Ovary (tissue), 9 donors: ENCODE results near the gene SYNGR4. TPM values are rescaled to one million over a fixed set of nuclear protein-coding genes. Genes with fewer than 3 reads are reported as not detected.

Source experiments
- DNase-seq, 5 donors: peaks; one replicate each; pipeline ENCODE4 v3.0.0-alpha.2; 2019 to 2020
- H3K27ac ChIP-seq, 2 donors: fragments of 200-600 bp; one replicate each; pipeline versions ENCODE4 v1.5.1 to v1.8.0; 2019 to 2022
- H3K27me3 ChIP-seq: fragments of 200-600 bp; one replicate; pipeline ENCODE4 v1.8.0; 2022
- H3K36me3 ChIP-seq: fragments of 200-600 bp; sonication (generic); one replicate; pipeline ENCODE4 v1.5.1; 2019
- H3K4me1 ChIP-seq: one replicate; pipeline ENCODE4 v1.8.1; 2013; ENCODE audit warnings: mild to moderate bottlenecking, moderate library complexity; ENCODE audit not compliant: insufficient read depth
- H3K4me3 ChIP-seq: fragments of 200-600 bp; sonication (generic); one replicate; pipeline ENCODE4 v1.5.1; 2017
- H3K9me3 ChIP-seq, 2 donors: fragments of 200-600 bp in 1 of 2; sonication (generic) in 1 of 2; one replicate each; pipeline versions ENCODE4 v1.5.1 to v1.8.1; 2013 to 2019; ENCODE audit warnings: mild to moderate bottlenecking in 1 of 2, moderate library complexity in 1 of 2
- CTCF ChIP-seq, 3 donors: fragments of 450-650 bp in 2 of 3; fragments of 200-600 bp in 1 of 3; IDR thresholded peaks; one replicate each; pipeline versions ENCODE4 v1.5.1 to v1.8.0; 2016 to 2022; ENCODE audit warnings: antibody characterized with exemption in 3 of 3, mild to moderate bottlenecking in 1 of 3
- EP300 ChIP-seq: sonication (generic); formaldehyde crosslinking; IDR thresholded peaks from one replicate; pipeline ENCODE4 v1.6.1; 2017; ENCODE audit warnings: antibody characterized with exemption
- POLR2A ChIP-seq: fragments of 450-650 bp; IDR thresholded peaks from one replicate; pipeline ENCODE4 v1.6.1; 2017; ENCODE audit warnings: antibody characterized with exemption, mild to moderate bottlenecking, moderate library complexity
- WGBS, 3 donors: extraction: QIAGEN DNeasy Blood & Tissue Kit in 1 of 3; methylation state at CpG; one replicate each; pipeline versions ENCODE4 v1.1.5 to v1.1.7; 2013 to 2017; 5-methylcytosine and 5-hydroxymethylcytosine counted together
- intact Hi-C, 4 donors: fragments of 100-400 bp; cut with DNase I; formaldehyde crosslinking; loops; one replicate each; pipeline versions ENCODE4 v1.11.0 to v1.15.1; 2022 to 2023
- polyA plus RNA-seq, 2 donors: library from polyadenylated mRNA; stranded (reverse); fragments of 200-250 nt in 1 of 2; fragments of 350-450 nt in 1 of 2; fragmentation: Illumina TruSeq in 1 of 2; extraction: RNeasy Lipid Tissue Mini Kit (QIAGEN cat#74804) in 1 of 2; gene quantifications; one replicate each; pipeline ENCODE4 v1.2.3, GENCODE V29; 2013 to 2014
- total RNA-seq, 7 donors: library from RNA; depleted of rRNA in 2 of 7; stranded (reverse); fragments of >200 nt in 2 of 7; fragmentation: NEBNext Ultra II Directional in 3 of 7; extraction: Animal tissue kit (Norgen Biotek cat#: 25700) in 3 of 7; gene quantifications; one replicate each; pipeline versions ENCODE4 v1.1.0 to v1.2.4, GENCODE V29; 2016 to 2023
- donor health status: DM: no; HTN: no; CAD: no; lungs with moderate emphysema.
- donor health status: DM: no; HTN: no; CAD: no.
- donor health status: Bipolar disorder and iron deficiency.
- donor health status: DM: yes; HTN: yes; CAD: no.
- donor health status: DM: no; HTN: no; CAD: no.
- donor health status: DM: yes; HTN: yes; CAD: no.

SYNGR4 gene
- total and polyA plus RNA-seq, 9 donors, result not detected

DNA sequence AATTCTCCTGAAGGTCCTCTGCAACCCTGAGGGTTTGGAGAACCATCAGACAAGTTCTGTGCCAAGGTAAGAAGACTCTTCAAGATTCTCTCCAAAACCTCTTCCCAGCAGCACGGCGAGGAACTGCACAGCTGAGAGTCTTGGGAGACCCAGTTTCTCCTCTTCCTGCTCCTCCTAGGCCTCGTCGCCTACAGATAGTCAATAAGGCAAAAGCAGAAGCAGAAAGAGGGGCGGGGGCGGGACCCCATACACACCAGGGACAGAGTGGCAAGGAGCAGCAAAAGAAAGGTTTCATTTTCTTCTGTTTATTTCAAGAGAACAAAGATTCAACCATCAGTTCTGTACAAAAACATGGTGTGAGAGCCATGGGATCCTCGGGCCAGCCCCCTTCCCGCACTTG lies 18.1 kb downstream of the SYNGR4 start:
- TF ChIP-seq EP300, result no peak
- TF ChIP-seq POLR2A, result no peak
- no peak for TF ChIP-seq CTCF (IDR thresholded peaks at IDR 0.05)
- intact Hi-C loops, result no loop called here
- H3K9me3 ChIP-seq, result no peaks in the 10 kb centered on the region
- 88 to 92% (median 91%) methylated on average over 8 of the region's 8 CpGs for WGBS, 3 donors
- no peaks in the 10 kb centered on the region for H3K27me3 ChIP-seq
- no peak overlapping the region for H3K4me3 ChIP-seq
- no peak for DNase-seq
- no peaks in the 10 kb centered on the region for H3K4me1 ChIP-seq
- H3K27ac ChIP-seq, result no peak overlapping the region
- no peaks in the 10 kb centered on the region for H3K36me3 ChIP-seq

- TF ChIP-seq POLR2A (no peak), EP300 (no peak), CTCF (IDR thresholded peaks at IDR 0.05) (no peak)
- 86 to 93% (median 91%) methylated on average over 7 of the region's 7 CpGs for WGBS, 3 donors
- DNase-seq, result no peak
- Histone ChIP-seq H3K4me1 (peaks cover 3% of the 10 kb centered on the region), H3K9me3 (no peaks in the 10 kb centered on the region), H3K27ac (no peak overlapping the region), H3K27me3 (no peaks in the 10 kb centered on the region), H3K4me3 (no peak overlapping the region), H3K36me3 (no peaks in the 10 kb centered on the region)
- intact Hi-C loops, result no loop called here
Measured at GRCh38 chr19:48385461-48386087, 21.4 kb downstream of the SYNGR4 start.

DNA sequence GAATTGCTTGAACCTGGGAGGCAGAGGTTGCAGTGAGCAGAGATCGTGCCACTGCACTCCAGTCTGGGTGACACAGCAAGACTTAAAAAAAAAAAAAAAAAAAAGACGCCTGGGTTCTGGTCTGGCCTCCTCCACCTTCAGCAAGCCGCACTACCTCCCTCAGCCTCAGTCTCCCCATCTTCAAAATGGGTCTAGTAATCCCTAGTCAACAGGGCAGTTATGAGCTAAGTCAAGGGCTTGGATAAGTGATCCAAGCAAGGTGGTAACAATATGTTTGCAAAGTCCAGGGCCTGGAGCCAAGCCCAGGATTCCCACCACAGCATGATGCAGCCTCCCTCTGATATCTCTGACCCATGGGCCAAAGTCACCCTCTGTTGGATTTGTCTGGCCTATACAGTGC lies 22.8 kb downstream of the SYNGR4 start:
- Histone ChIP-seq H3K27ac (no peak overlapping the region), H3K4me3 (no peak overlapping the region), H3K9me3 (no peaks in the 10 kb centered on the region), H3K27me3 (no peaks in the 10 kb centered on the region), H3K36me3 (no peaks in the 10 kb centered on the region), H3K4me1 (peaks cover 7% of the 10 kb centered on the region)
- intact Hi-C loops, result no loop called here
- 87 to 95% (median 94%) methylated on average over 3 of the region's 3 CpGs for WGBS, 3 donors
- TF ChIP-seq EP300, result no peak
- TF ChIP-seq POLR2A, result no peak
- TF ChIP-seq CTCF (IDR thresholded peaks at IDR 0.05), result no peak
- no peak for DNase-seq

DNA sequence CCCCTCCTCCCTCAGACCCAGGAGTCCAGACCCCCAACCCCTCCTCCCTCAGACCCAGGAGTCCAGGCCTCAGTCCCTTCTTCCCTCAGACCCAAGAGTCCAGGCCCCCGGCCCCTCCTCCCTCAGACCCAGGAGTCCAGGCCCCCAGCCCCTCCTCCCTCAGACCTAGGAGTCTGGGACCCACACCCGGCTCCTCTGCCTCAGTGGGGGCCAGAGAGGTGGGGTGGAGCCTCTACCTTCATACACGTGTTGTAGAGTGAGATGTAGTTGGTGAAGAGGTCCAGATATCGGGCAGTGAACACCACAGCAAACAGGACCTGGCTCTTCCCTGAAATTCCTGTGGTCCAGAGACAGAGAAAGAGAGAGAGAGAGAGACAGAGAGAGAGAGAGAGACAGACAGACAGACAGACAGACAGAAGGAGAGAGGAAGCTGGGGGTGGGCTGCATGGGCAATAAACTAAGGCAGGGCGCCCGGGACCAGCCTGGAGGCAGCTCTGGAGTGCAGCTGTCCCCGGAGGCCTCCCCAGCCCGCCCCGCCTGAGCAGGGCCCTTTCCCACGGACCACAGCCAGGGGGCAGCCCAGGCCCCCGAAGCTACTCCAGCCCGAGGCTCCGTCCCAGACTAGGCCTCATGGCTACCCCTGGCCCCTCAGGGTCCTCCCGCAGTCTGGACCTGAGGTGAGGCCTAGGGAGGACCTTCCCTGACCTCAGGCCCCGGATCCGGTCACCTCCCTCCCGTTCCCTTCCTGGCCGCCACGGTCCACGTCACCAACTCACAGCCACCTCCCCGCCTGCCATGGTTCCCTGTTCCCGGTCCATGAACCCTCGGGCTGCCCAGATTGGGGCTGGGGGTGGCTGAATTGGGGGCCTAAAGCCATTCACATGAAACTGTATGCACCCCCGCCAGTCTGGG lies 26.3 kb downstream of the SYNGR4 start:
- Histone ChIP-seq H3K36me3 (no peaks in the 10 kb centered on the region), H3K27me3 (no peaks in the 10 kb centered on the region), H3K27ac (peak overlapping the region; percentile 87 to 90), H3K9me3 (no peaks in the 10 kb centered on the region), H3K4me1 (peaks cover 9% of the 10 kb centered on the region), H3K4me3 (peak overlapping the region; percentile 73)
- DNase-seq, result peak; percentile 49 to 74 (median 64)
- 1% methylated on average over 21 to 24 of the region's 24 CpGs for WGBS, 3 donors
- TF ChIP-seq CTCF (IDR thresholded peaks at IDR 0.05), result peak; percentile 64 to 71 (median 65)
- no peak for TF ChIP-seq EP300
- intact Hi-C loops, result no loop called here
